NCI-H345 treated with DMSO at 0.1 percent for 48 hours (cell line): ENCODE data around the gene COX6A1.
A peak's percentile ranks its signal among the peaks of the same experiment; 100 is the strongest.
"Not testable (repeated sequence)": the region's sequence is repeated elsewhere in the genome, so short reads cannot be mapped to it uniquely, and the experiment has no call there.

Experiments
- DNase-seq: peaks from one replicate; lab custom pipeline; 2025; ENCODE audit not compliant: unreplicated experiment; lab: John Stamatoyannopoulos, UW

Gene COX6A1

GRCh38 chr12:120425797-120426196, 12.1 kb upstream of the COX6A1 start:
- no peak for DNase-seq

- DNase-seq: no peak
Observed at GRCh38 chr12:120428597-120429229, 9.2 kb upstream of the COX6A1 start.

- no peak for DNase-seq
Observed at GRCh38 chr12:120429368-120429767, 8.5 kb upstream of the COX6A1 start.

- DNase-seq: no peak
Observed at GRCh38 chr12:120432772-120433525, 5.0 kb upstream of the COX6A1 start.

GRCh38 chr12:120438495-120439198, 734 bp downstream of the COX6A1 start:
- no peak for DNase-seq

GRCh38 chr12:120439646-120440247, 1.8 kb downstream of the COX6A1 start:
- peak; percentile 14 for DNase-seq

GRCh38 chr12:120444676-120445075, 6.8 kb downstream of the COX6A1 start:
- DNase-seq: no peak

GRCh38 chr12:120445911-120446843, 8.3 kb downstream of the COX6A1 start, which contains the start of the genes GATC and TRIAP1:
Gene GATC, plus strand, starts transcription at chr12:120446444. Its CDS starts 37 bp downstream, at chr12:120446481.
Gene TRIAP1, minus strand, starts transcription at chr12:120446384. Its CDS starts 12 bp downstream, at chr12:120446372.
- peak; percentile 54 for DNase-seq

- not testable (repeated sequence) for DNase-seq
Observed at GRCh38 chr12:120446844-120447178, 8.9 kb downstream of the COX6A1 start.

- DNase-seq: no peak
Observed at GRCh38 chr12:120447992-120448391, 10.1 kb downstream of the COX6A1 start.

GRCh38 chr12:120452524-120452923, 14.6 kb downstream of the COX6A1 start:
- DNase-seq: not testable (repeated sequence)

GRCh38 chr12:120453060-120453750, 15.3 kb downstream of the COX6A1 start:
- no peak for DNase-seq

GRCh38 chr12:120453977-120454376, 16.1 kb downstream of the COX6A1 start:
- peak; percentile 4 for DNase-seq

- no peak for DNase-seq
Observed at GRCh38 chr12:120455302-120455701, 17.4 kb downstream of the COX6A1 start.

GRCh38 chr12:120457133-120457532, 19.2 kb downstream of the COX6A1 start:
- DNase-seq: no peak

- DNase-seq: no peak
Observed at GRCh38 chr12:120460157-120460556, 22.2 kb downstream of the COX6A1 start.

- no peak for DNase-seq
Observed at GRCh38 chr12:120462099-120462640, 24.3 kb downstream of the COX6A1 start.

GRCh38 chr12:120463712-120464111, 25.8 kb downstream of the COX6A1 start:
- no peak for DNase-seq

- no peak for DNase-seq
Observed at GRCh38 chr12:120465756-120466155, 27.8 kb downstream of the COX6A1 start.
